GM20431 (cell line): Measurements from ENCODE around the gene CDKAL1.
"Not testable (repeated sequence)": the region's sequence is repeated elsewhere in the genome, so short reads cannot be mapped to it uniquely, and the experiment has no call there.

Experiments used
- in situ Hi-C: fragments of 300-500 bp; cut with MseI, MboI; formaldehyde crosslinking; loops from one replicate; pipeline ENCODE4 v1.15.0; 2020; ENCODE audit warnings: low sequenced_read_pairs; ENCODE audit not compliant: unreplicated experiment

The CDKAL1 gene

DNA sequence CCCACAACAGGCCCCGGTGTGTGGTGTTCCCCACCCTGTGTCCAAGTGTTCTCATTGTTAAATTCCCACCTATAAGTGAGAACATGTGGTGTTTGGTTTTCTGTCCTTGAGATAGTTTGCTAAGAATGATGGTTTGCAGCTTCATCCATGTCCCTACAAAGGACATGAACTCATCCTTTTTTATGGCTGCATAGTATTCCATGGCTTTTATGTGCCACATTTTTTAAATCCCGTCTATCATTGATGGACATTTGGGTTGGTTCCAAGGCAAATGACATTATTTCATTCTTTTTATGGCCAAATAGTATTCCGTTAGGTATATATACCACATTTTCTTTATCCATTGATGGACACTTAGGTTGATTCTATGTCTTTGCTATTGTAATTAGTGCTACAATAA, 186.9 kb downstream of the CDKAL1 start:
- in situ Hi-C loops, result not testable (repeated sequence)

- in situ Hi-C loops, result no loop called here
These were observed 188.2 kb downstream of the CDKAL1 start for GRCh38 chr6:20722455-20722854.

DNA sequence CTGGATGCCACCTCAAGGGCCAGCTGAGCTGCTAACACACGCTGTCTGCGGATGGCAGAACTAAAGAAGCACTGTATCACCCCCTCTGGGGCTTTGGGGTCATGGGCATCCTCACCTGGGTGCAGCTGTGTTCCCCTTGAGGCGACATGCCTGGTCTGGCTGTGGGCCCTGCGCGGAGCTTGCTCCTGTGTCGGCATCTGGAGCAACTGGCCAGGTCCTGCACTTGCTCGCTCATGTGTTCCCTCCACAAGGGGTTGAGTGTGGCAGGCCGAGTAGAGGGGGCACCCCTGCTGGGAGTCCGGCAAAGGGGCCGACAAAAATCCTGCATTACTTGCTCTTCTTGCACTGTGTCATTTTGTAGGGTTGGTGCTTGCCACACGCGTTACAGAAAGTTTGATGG, 189.0 kb downstream of the CDKAL1 start:
- in situ Hi-C loops, result no loop called here

DNA sequence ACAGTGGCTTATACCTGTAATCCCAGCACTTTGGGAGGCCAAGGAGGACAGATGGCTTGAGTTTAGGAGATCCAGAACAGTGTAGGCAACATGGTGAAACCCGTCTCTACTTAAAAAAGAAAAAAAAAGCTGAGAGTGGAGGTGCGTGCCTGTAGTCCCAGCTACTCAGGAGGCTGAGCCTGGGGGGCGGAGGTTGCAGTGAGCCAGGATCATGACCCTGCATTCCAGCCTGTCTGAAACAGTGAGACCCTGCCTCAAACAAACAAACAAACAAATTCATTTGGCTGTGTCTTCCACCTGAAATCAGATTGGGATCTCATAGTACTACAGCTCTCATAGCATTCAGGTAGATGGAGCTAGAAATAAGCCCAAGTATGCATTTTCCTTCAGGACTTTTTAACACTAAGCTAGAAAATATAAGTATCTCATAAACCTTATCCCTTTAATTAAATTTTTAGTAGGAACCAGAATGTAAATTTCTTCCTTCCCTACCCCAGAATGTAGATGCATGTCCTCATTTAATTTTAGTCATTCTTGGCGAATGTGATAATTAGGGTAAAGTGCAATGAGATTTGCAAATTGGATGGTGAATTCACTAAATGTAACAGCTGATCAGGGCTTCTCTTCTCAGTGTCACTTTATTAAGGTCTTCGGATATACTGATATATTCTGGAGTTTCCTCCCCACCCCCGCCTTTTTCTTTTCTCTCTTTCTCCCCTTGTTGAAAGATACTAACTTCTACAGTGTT, 190.4 kb downstream of the CDKAL1 start:
- in situ Hi-C loops, result no loop called here

DNA sequence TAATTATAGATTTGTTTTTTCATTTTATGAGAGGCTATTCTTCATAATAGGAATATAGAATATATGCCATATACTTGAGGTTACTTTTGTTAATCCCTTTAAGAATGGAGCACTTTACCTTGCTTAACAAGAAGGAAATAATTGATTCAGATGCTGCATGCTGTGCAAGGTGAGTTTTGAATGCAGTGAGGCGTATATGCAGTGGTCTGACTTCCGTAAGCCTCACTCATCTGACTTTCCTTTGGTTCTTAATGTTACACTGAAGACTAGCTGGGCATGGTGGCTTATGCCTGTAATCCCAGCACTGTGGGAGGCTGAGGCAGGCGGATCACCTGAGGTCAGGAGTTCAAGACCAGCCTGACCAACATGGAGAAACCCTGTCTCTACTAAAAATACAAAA, 191.0 kb downstream of the CDKAL1 start:
- in situ Hi-C loops, result not testable (repeated sequence)

- in situ Hi-C loops, result no loop called here
These were observed 194.8 kb downstream of the CDKAL1 start for GRCh38 chr6:20729086-20729485.

DNA sequence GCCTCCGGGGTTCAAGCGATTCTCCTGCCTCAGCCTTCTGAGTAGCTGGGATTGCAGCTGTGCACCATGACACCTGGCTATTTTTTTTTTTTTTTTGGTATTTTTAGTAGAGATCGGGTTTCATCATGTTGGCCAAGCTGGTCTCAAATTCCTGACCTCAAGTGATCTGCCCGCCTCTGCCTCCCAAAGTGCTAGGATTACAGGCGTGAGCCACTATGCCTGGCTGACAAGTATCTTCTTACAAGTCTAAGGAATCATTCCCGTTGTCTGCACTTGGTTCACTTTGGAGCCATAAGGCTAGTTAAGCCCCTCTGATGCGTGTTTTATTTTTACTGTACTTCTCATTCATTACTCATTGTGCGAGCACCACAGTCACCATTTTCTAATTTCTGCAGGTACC, 198.1 kb downstream of the CDKAL1 start:
- in situ Hi-C loops, result not testable (repeated sequence)

GRCh38 chr6:20732896-20733295, 198.6 kb downstream of the CDKAL1 start:
- in situ Hi-C loops, result no loop called here

GRCh38 chr6:20737912-20738311, 203.7 kb downstream of the CDKAL1 start:
- in situ Hi-C loops, result no loop called here

- in situ Hi-C loops, result no loop called here
These were observed 205.8 kb downstream of the CDKAL1 start for GRCh38 chr6:20740088-20740487.

DNA sequence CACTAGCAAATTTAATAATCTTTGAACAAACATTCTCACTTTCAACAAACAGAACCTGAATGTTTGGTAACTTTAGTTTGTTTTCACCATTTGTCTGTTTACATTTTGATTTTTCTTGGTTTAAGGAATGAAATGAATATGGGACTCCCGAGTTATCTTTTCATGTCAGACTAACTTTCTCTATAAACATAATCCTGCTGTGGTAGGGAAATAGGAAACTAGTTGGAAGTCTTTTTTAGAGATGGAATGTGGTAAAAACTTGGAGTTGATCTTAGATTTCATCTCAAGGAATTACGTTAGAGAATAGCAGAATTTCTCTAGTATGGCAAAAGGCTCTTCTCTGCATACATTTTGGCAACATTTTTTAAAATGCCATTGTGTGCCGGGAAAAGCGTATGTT, 206.5 kb downstream of the CDKAL1 start:
- in situ Hi-C loops, result no loop called here

DNA sequence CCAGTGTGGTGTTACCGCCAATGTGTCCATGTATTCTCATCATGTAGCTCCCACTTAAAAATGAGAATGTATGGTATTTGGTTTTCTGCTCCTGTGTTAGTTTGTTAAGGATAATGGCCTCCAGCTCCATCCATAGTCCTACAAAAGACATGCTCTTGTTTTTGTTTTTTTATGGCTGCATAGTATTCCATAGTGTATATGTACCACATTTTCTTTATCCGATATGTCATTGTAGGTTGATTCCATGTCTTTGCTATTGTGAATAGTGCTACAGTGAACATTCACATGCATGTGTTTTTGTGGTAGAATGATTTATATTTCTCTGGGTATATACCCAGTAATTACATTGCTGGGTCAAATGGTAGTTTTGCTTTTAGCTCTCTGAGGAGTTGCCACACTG, 207.2 kb downstream of the CDKAL1 start:
- in situ Hi-C loops, result no loop called here

GRCh38 chr6:20744911-20745557, 210.8 kb downstream of the CDKAL1 start:
- in situ Hi-C loops, result no loop called here

- in situ Hi-C loops, result no loop called here
These were observed 211.8 kb downstream of the CDKAL1 start for GRCh38 chr6:20746024-20746423.

- in situ Hi-C loops, result no loop called here
These were observed 212.7 kb downstream of the CDKAL1 start for GRCh38 chr6:20746805-20747558.

DNA sequence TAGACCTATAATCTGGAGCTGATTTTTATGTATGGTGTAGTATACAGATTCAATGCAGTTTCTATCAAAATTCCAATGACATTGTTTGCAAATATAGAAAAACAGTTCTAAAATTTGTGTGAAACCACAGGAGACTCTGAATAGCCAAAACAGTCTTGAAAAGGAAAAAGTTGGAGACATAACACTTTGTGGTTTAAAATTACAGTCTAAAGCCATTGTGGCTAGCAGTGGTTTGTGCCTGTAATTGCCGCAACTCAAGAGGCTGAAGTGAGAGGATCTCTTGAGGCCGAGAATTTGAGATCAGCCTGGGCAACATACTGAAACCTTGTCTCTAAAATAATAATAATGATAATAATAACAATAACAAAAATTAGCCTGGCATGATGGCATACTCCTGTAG, 213.7 kb downstream of the CDKAL1 start:
- in situ Hi-C loops, result no loop called here

DNA sequence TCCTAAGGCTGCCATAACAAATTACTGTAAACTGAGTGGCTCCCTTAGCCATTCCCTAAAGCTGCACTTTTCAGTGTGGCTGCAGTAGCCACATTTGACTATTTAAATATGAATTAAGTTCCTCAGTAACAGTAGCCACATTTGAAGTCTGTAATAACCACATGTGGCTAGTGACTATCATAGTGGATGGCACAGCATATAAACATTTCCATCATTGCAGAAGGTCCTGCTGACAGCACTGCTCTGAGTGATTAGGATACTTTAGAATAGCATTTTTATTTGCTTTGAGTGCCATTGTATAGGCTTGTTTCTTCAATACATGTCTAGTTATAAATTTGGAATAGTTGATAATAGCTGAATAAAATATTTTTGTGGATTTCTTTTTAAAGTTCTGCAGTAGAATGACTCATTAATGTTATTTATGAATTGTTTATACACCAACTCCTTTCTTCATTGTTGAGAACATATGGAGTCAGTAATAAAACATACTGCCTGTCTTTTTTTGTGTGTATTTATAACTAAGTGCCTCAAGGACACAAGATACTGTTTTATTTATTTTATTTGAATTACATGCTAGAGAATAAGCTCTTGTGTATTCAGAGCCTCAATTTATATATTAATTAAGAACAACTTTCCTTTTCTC, 217.2 kb downstream of the CDKAL1 start:
- in situ Hi-C loops, result no loop called here

- in situ Hi-C loops, result no loop called here
These were observed 221.4 kb downstream of the CDKAL1 start for GRCh38 chr6:20755631-20756030.

- in situ Hi-C loops, result not testable (repeated sequence)
These were observed 222.4 kb downstream of the CDKAL1 start for GRCh38 chr6:20756584-20757147.

DNA sequence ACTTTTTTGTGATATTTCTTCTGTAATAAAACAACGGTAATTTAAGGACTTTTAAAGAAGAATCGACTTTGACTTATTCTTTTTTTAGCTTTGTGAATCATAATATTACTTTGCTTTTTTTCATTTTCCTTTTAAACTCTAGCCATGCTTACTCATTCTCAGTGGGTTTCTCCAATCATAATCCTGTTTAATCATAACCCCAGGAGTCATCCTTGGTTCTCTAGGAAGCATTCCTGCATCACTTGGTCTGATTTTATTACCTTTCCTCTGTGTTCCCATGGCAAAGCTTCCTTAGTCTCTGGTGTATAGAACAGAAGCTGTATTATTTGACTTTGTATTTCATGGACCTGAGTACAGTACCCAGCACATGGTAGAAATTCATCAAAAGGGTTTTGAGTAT, 223.5 kb downstream of the CDKAL1 start:
- in situ Hi-C loops, result no loop called here
